Muscle of arm (tissue), 12 donors: ENCODE results near the gene LRBA. TPM values are rescaled to one million over a fixed set of nuclear protein-coding genes. Genes with fewer than 3 reads are reported as not detected.
"Not testable (repeated sequence)": the region's sequence is repeated elsewhere in the genome, so short reads cannot be mapped to it uniquely, and the experiment has no call there.

Source experiments
- DNase-seq: peaks from one replicate; pipeline ENCODE4 v3.0.0-alpha.2; 2013
- polyA plus RNA-seq, 12 donors: library from polyadenylated mRNA; unstranded; fragments of 120-200 nt; gene quantifications; one replicate each; pipeline ENCODE4 v1.2.1, GENCODE V29; 2013; ENCODE audit not compliant: insufficient read length in 12 of 12

Gene LRBA
- polyA plus RNA-seq, 12 donors = 20.1 to 39.7 (median 24.1) TPM; not detected in 1

DNA sequence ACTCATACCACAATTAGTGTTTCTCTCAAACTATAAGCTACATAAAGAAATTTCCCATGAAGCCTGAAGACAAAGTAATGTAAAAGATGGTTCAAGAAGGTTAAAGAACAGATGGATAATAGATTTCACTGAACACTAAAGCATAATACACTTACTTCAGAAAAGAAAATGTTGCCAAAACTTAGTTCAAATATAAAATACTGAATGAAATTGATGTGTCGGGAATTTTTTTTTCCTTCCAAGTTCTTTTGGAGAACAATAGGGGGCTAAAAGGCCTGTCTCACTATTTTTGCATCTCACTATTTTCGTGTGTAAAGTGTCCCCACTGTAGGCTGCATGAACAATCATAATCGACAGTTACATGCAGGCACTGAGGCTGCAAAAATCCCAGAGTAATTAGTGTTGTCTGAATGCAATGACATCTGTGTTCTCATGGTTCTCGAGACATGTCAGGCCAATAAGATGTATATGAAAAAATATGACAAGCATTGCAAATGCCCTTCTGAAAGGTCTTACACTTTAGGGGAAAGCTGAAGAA lies 445.0 kb downstream of the LRBA start:
- no peak for DNase-seq

DNA sequence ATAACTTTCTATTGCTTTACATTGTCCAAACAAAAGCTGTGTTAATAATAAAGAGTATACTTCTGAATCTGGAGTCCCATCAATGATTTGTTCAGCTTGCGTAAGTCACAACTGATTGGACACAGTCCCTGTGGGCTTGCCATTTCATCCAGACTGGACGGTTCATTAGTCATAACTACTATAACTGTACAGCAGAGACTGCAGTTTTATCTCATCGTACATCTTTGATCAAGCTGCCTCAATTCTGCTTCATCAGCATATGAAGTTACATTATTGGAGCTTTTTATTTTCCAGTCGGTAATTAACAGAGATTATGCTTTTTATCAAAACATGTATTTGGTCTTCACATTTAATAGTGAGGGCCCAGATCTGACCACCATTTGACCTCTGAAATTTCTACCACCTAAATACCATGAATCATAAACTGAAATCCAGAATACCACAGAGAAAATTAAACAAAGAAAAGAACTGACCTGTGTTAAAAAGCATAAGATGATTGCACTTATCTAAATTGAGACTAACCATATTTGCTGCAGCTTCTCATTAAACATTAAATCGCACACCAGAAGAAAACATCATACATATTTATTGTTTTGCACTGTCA lies 445.6 kb downstream of the LRBA start:
- no peak for DNase-seq

DNA sequence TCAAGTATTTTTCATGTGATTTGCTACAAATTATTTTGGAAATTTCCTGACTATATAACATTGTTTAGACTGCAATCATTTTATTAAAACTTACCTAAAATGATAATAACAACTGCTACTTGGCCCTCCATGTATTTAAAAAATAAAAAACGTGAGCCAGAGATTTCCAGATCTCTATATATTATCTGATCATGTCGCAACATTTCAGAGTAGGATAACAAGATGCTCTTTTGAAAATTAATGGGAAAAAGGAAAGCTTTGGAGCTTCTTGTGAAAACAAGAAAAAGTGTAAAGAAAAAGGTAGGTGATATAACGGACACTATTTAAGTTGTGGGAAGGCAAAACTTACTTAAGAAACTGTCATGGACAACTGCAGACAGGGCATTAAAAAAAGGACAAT lies 448.0 kb downstream of the LRBA start:
- no peak for DNase-seq

DNA sequence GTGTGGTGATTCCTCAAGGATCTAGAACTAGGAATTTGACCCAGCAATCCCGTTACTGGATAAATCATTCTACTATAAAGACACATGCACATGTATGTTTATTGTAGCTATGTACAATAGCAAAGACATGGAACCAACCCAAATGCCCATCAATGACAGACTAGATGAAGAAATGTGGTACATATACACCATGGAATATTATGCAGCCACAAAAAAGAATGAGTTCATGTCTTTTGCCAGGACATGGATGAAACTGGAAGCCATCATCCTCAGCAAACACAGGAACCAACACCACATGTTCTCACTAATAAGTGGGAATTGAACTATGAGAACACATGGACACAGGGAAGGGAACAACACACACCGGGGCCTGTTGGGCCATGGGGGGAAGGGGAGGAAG lies 450.1 kb downstream of the LRBA start:
- not testable (repeated sequence) for DNase-seq

DNA sequence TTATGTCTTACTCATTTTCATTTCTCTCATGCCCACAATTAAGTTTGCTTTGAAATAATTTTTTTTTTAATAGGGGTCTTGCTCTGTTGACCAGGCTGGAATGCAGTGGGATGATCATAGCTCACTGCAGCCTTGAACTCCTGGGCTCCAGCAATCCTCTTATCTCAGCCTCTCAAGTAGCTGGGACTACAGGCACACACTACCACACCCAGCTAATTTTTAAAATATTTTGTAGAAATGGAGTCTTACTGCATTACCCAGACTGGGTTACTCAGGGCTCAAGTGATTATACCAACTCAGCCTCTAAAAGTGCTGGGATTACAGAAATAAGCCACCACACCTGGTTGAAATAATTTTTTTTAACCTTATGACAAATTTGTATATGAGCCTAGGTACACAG lies 452.3 kb downstream of the LRBA start:
- no peak for DNase-seq

DNA sequence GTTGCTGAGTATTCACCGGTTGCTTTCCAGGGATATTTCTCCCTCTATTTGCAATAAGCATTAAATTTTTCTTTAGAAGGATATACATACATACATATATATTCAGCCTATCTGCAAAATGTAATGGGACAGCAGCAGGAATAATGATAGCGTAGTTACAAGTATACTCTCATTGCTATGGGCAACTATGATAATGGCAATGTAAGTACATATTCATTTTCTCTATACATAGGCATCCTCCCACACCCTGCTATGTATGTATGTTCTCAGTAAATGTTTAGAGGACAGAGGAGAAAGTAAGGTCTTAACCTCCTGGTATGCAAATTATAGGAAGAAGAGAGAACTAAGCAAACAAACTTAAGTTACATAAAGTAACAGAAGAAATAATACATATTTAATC lies 452.8 kb downstream of the LRBA start:
- DNase-seq = no peak

DNA sequence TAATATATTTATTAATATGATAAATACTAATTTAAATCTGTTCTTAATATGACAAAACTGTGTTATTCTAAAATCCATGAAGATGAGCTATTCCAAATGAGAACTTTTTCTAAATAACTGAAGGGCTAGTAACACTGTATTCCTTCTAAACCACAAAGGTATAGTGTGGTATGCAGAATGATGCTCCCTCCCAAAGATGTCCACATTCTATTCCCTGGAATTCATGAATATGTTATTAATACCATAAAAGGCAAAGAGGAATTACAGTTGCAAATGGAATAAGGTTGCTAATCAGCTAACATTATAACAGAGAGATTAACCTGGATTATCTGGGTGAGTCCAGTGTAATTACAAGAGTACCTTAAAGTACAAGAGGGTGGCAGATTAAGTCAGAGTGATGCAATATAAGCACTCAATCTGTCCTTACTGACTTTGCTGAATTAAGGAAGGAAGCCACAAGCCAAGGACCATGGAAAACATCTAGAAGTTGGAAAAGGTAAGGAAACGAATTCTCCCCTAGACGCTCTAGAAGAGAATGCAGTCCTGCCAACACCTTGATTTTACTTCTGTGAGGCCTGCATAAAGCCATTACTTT lies 453.8 kb downstream of the LRBA start:
- DNase-seq = no peak

DNA sequence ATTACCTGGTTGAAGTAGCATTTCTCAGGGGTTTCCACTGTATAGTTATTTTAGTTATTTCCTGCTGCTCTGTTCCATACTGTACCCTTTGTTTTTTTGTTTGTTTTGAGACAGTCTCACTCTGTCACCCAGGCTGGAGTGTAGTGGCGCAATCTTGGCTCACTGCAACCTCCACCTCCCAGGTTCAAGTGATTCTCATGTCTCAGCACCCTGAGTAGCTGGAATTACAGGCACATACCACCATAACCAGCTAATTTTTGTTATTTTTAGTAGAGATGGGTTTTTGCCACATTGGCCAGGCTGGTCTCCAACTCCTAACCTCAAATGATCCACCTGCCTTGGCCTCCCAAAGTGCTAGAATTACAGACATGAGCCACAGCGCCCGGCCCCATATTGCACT lies 457.3 kb downstream of the LRBA start:
- DNase-seq = not testable (repeated sequence)

DNA sequence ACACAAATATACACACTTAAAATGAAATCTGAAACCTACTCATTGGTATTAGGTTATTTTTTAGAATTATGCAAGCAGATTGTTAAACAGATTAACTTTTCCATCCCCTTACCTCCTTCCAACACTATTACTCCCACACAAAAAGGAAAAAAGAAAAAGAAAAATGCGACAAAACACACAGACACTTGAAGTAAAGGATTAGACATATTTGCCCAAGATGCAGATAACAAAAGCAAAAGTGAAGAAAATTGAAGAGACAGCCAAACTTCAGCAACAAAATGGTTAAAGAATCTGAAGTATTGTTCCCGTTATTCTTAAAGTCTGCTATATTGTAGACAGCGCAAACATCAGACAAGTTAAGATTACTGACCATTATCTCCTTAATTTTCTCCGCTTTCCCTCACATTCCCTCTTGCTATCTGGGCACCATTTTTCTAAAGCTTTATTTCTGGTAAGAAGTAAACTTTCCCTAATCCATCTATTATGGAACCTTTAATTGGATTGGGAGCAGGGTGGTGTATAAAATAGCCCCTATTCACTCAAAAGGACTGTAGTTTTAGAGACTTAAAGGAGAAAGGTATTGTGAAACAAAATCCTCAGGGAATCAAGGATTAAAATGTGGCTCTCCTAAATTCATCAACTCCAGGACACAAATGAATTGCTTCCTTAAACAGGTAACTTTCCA lies 467.8 kb downstream of the LRBA start:
- DNase-seq = no peak

DNA sequence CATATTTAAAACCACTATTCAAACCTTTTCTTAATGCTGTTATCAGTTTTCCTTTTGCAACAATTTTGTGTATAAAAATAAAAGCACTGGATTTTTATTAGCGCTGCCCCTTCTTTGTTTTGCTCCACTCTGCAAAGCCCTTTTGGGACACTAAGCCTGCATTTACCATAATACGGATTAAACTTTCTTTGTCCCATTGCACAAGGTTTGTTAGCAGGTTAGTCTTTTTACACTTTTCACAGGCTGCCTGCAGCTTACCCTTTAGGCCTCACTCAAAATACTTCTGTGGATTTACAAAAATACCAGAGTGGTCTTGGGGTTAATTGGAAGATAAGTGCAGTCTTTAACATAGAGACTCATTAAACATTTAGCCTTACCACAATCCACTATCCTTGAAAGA lies 468.8 kb downstream of the LRBA start:
- DNase-seq = no peak

DNA sequence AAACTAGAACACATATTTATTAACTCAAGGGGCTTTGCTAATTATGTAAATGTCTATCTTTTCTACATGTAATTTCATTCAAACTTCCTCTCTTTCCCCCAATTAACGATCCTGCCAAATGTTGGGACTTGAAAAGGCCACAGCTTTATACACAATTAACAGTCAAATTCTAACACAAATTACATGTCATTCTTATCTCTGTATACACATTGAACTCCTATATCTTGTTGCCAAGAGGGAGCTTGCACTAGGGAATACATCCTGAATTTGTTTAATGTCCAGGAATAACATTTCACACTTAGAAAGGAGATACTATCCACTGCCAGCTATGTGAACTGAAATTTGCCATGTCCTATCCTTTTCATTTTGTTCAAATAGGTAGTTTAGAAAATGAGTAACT lies 472.0 kb downstream of the LRBA start:
- DNase-seq = no peak

DNA sequence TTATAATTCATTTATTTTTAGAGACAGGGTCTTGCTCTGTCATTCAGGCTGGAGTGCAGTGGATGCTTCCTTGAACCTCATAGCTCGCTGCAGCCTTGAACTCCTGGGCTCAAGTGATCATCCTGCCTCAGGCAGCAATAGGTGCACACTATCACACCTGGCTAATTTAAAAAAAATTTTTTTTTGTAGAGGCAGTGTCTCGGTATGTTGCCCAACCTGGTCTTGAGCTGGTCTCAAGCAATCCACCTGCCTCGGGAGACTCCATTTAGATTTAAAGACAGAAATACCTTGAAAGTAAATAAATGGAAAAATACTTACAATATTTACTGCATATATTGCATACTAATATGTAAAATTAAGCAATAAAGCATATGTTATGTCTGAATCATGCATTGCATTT lies 473.4 kb downstream of the LRBA start:
- DNase-seq = no peak

DNA sequence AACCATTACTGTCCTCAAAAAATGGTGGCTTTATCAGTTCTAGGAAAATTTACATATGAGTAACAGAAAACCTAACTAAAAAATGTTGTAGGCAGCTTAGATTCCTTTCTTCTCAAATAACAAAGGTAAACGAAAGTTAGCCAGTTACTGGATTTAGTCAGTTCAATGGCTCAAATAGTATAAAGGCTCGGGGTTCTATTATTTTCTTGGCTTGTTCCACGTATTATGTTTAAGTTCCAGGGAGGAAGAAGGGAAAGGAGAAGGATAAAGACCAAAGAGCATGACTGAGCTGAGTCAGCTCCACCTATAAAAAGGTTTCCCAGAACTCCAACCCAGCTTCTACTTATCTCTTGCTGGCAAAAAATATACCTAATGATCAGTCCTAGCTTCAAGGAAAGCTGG lies 474.1 kb downstream of the LRBA start:
- no peak for DNase-seq

DNA sequence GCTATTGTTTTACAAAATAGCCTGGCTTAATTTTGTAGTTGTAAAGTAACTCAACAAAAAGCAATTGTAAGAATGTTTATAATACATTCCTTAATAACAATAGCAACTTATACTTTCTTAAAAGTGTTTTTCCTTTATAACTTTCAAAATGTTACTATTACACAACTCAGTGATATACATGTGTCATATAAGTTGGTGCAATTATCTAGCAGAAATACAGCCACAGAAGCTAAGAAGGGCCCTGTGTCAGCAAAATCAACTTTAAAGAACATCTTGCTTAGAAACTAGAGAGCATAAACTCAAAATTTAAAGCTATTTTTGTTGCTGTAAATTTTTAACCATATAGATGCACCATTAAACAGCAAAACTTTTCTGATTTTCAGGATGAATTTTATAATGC lies 474.5 kb downstream of the LRBA start:
- no peak for DNase-seq

DNA sequence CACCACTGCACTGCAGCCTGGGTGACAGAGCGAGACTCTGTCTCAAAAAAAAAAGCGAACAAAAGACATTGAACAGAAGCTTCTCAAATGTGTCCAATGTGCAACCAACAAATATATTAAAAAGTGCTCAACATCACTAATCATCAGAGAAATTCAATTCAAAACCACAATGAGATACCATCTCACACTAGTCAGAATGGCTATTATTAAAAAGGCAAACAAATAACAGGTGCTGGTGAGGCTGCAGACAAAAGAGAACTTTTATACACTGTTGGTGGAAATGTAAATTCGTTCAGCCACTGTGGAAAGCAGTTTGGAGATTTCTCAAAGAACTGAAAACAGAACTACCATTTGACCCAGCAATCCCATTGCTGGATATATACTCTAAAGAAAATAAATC lies 477.2 kb downstream of the LRBA start:
- DNase-seq = not testable (repeated sequence)

DNA sequence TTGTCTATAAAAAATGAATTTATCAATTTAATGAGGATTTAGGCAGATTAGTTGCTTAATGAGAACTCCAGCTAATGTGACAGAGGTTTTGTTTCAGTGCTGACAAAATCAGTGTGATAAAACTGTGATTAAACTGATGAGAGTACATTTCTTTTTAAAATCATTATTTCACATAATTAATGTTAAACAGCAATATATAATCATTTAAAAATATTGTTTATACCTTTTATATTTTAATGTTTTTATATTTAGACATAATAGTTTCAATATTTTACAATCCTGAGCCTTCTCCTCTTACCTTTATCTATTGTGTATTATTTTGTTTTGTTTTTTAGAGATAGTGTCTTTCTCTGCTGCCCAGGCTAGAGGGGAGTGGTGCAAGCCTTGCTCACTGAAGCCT lies 480.3 kb downstream of the LRBA start:
- no peak for DNase-seq

DNA sequence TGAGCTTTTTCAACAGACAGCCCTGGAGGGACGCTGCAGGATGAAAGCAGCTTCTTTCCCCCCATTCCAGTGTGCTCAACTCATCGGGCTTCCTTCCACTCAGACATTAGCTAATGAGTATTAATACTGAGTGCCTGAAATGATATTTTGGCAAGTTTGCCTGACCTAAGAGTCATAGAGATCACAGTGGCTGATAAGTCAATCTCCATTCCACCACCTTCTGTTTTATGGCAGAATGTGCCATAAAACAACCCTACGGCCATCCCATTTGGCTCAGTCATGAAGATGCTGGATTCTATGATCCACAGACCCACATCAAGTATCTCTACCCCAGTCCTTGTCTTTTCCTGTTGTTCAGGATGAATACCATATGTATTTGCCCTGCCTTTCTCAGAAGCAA lies 481.4 kb downstream of the LRBA start:
- no peak for DNase-seq

DNA sequence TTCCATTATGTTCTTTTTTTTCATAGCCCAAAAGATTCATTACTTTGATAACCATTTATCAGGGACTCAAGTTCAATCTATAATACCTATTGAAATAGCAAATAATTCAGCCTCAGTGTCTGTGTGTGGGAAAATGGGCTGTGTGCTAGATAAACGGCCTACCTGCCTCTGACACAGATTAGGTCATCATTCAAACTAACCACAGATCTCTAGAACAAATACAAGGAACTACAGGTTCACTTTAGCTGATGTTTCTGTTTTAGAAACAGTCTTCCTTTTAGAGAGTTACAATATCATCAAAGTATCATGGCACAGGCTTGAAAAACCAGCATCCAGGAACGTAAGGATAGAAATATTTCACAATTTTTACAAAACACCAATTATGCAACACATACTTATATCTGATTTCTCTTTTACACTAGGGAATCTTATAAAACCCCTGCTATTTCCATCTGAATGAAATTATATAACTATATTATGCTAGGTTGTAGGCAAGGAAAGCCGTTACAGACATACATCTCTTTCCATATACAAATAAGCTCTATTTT lies 489.7 kb downstream of the LRBA start:
- DNase-seq = no peak

DNA sequence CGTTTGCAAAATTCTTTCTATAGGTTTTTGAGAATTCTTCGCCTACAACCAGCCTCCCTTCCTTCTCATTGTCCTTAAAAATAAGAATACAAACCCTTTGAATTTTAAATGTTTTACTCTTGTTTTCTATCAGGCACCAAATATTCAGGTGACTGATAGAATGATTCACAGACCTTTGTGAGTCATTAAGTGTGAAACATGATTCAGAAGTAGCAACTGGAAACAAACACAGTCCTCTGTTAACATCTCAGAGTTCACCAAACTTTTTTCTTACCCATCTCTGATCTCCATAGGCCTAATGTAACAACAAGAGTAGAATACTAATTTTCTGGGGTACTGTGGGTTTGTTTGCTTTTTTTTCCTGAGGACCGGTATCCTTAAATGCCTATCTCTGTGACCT lies 496.5 kb downstream of the LRBA start:
- DNase-seq = no peak

DNA sequence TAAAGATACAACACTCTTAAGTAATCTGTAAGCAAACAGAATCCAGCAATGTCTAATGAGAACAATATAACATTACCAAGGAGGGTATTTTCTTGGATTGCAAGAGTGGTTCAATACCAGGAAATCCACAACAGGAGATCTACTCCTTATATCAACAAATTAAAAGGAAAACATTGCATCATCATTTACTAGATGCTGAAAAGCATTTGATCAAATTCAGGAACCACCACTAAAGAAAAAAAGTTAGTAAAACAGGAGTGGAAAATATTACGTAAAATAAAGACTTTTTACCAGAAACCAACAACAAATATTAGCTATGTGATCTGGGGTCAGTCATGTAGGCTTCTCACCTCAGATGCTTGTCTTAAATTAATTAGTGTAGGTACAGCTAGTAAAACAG lies 499.9 kb downstream of the LRBA start:
- DNase-seq = no peak

DNA sequence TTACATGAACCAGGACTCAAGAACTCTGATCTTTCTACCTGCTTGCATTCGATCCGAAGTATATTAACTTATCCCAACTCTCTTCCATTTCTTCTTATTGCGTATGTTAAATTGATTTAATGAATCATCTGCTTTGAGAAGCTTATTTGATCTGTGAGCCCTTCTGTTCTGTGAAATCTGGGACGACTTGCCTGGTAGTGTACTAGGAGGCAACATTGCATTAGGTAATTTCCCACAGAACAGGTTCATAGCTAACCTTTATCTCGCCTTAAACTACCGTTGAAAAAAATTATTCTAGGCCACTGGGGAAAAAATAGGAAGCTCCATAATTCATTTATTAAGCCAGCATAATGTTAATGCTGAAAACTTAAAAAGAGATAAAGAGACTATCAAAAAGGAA lies 500.4 kb downstream of the LRBA start:
- no peak for DNase-seq

DNA sequence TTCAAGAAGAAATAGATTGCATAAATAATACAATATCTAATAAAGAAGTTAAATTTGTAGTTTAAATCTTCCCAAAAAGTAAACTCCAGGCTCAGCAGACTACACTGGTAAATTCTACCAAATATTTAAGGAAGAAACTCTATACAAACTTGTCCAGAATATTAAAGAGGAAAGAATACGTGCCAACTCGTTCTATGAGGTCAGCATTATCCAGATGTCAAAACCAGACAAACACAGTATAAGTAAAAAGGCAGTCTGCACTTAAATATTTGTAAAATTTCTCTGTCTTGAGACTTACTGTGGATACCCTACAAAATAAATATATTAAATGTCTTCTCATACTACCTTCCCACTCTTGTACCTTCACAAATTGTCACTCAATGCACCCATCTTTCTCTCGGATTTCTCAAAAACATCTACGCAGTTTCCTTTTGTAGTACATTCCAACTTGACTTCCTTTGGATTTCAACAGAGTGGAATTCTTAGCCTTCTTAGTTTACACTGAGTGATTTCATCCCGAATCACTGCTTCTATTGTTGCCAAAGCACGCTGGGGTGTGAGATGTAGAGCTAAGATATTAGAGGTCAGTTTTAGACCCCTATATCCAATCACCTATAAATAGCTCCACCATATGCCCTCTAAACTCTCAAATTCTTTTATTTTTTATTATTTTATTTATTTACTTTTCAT lies 504.8 kb downstream of the LRBA start:
- DNase-seq = peak; percentile 69
